ENCODE results near the gene MDN1. TPM values are rescaled to one million over a fixed set of nuclear protein-coding genes. Genes with fewer than 3 reads are reported as not detected.

Gene MDN1
- total RNA-seq, 2 donors from 2014 or later = 26.2 to 53.3 TPM

GRCh38 chr6:89711801-89712200 lies 107.8 kb downstream of the MDN1 start:
- Histone ChIP-seq H3K4me1 (replicated peaks) (no peaks in the 10 kb centered on the region), H3K36me3 (no peaks in the 10 kb centered on the region), H3K4me3 (no peak overlapping the region), H3K9me3 (no peaks in the 10 kb centered on the region), H3K27me3 (replicated peaks; ENCODE audit: insufficient read depth) (no peaks in the 10 kb centered on the region), H3K27ac (no peak overlapping the region)
- intact Hi-C loops (cut with DNase I) = no loop called here
- DNase-seq (ENCODE audit: low spot score) = no peak
- TF ChIP-seq CTCF (IDR thresholded peaks at IDR 0.05) (no peak), POLR2AphosphoS5 (IDR thresholded peaks at IDR 0.05) (no peak), POLR2A (IDR thresholded peaks at IDR 0.05) (no peak)
- WGBS = 82% methylated on average over 3 of the region's 3 CpGs

GRCh38 chr6:89708316-89708715 lies 111.3 kb downstream of the MDN1 start:
- Histone ChIP-seq H3K4me3 (no peak overlapping the region), H3K36me3 (no peaks in the 10 kb centered on the region), H3K27me3 (replicated peaks; ENCODE audit: insufficient read depth) (no peaks in the 10 kb centered on the region), H3K4me1 (replicated peaks) (no peaks in the 10 kb centered on the region), H3K27ac (no peak overlapping the region), H3K9me3 (no peaks in the 10 kb centered on the region)
- 70% methylated on average over 4 of the region's 4 CpGs for WGBS
- intact Hi-C loops (cut with DNase I) = no loop called here
- TF ChIP-seq CTCF (IDR thresholded peaks at IDR 0.05) (no peak), POLR2A (IDR thresholded peaks at IDR 0.05) (no peak), POLR2AphosphoS5 (IDR thresholded peaks at IDR 0.05) (no peak)
- no peak for DNase-seq (ENCODE audit: low spot score)

- Histone ChIP-seq H3K4me1 (replicated peaks) (no peaks in the 10 kb centered on the region), H3K27ac (no peak overlapping the region), H3K36me3 (no peaks in the 10 kb centered on the region), H3K9me3 (no peaks in the 10 kb centered on the region), H3K27me3 (replicated peaks; ENCODE audit: insufficient read depth) (no peaks in the 10 kb centered on the region), H3K4me3 (no peak overlapping the region)
- DNase-seq (ENCODE audit: low spot score) = no peak
- intact Hi-C loops (cut with DNase I) = no loop called here
- 57% methylated on average over 1 of the region's 1 CpG for WGBS
- no peak for TF ChIP-seq POLR2AphosphoS5 (IDR thresholded peaks at IDR 0.05)
- no peak for TF ChIP-seq CTCF (IDR thresholded peaks at IDR 0.05)
- no peak for TF ChIP-seq POLR2A (IDR thresholded peaks at IDR 0.05)
Observed at GRCh38 chr6:89707766-89708165, 111.8 kb downstream of the MDN1 start.

DNA sequence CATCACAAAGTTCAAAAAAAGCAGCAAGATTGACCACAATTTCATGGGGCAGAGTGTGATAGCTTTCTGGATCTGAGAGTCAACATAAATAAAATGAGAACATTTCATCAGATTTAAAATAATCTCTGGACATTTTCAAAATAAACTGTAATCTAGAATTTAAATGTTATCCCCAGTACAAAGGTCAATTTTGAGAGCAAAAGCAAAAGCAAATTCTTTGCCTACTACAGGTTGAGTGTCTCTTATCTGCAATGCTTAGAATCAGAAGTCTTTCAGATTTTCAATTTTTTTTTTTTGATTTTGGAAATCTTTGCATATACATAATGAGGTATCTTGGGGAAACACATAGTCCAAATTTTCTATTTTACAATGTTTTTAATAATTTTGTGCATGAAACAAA lies 113.5 kb downstream of the MDN1 start:
- Histone ChIP-seq H3K4me1 (replicated peaks) (no peaks in the 10 kb centered on the region), H3K4me3 (no peak overlapping the region), H3K9me3 (no peaks in the 10 kb centered on the region), H3K36me3 (no peaks in the 10 kb centered on the region), H3K27me3 (replicated peaks; ENCODE audit: insufficient read depth) (no peaks in the 10 kb centered on the region), H3K27ac (no peak overlapping the region)
- DNase-seq (ENCODE audit: low spot score) = no peak
- intact Hi-C loops (cut with DNase I) = no loop called here
- no peak for TF ChIP-seq CTCF (IDR thresholded peaks at IDR 0.05)
- TF ChIP-seq POLR2A (IDR thresholded peaks at IDR 0.05) = no peak
- TF ChIP-seq POLR2AphosphoS5 (IDR thresholded peaks at IDR 0.05) = no peak

GRCh38 chr6:89703292-89703691 lies 116.3 kb downstream of the MDN1 start:
- H3K4me1 ChIP-seq (replicated peaks) = no peaks in the 10 kb centered on the region
- TF ChIP-seq POLR2AphosphoS5 (IDR thresholded peaks at IDR 0.05) (no peak), POLR2A (IDR thresholded peaks at IDR 0.05) (no peak), CTCF (IDR thresholded peaks at IDR 0.05) (no peak)
- H3K9me3 ChIP-seq = no peaks in the 10 kb centered on the region
- WGBS = 88% methylated on average over 1 of the region's 1 CpG
- no peak for DNase-seq (ENCODE audit: low spot score)
- no peaks in the 10 kb centered on the region for H3K36me3 ChIP-seq
- no peak overlapping the region for H3K27ac ChIP-seq
- no peak overlapping the region for H3K4me3 ChIP-seq
- no peaks in the 10 kb centered on the region for H3K27me3 ChIP-seq (replicated peaks; ENCODE audit: insufficient read depth)
- intact Hi-C loops (cut with DNase I) = no loop called here
